SK-N-MC (cell line): Measurements from ENCODE around the gene SRPRB.

Experiments used
- DNase-seq: peaks from one replicate; pipeline ENCODE4 v3.0.0-alpha.2; 2011; ENCODE audit warnings: low read depth, low spot score
- H3K27ac ChIP-seq: fragments of 200-600 bp; sonication (generic); 2 replicates; pipeline ENCODE4 v1.5.1; 2016; ENCODE audit warnings: mixed run types
- H3K36me3 ChIP-seq: fragments of 200-600 bp; sonication (generic); 2 replicates; pipeline ENCODE4 v1.6.1; 2017; ENCODE audit warnings: antibody characterized with exemption, low read length, mixed read lengths; ENCODE audit not compliant: insufficient read depth
- H3K4me3 ChIP-seq: fragments of 200-600 bp; sonication (generic); 2 replicates; pipeline ENCODE4 v1.5.1; 2016
- H3K9ac ChIP-seq: fragments of 200-600 bp; sonication (generic); 2 replicates; pipeline ENCODE4 v1.8.0; 2017; ENCODE audit warnings: mixed run types, mixed read lengths; ENCODE audit not compliant: insufficient read length
- H3K9me3 ChIP-seq: fragments of 200-600 bp; sonication (generic); 2 replicates; pipeline ENCODE4 v1.6.1; 2017; ENCODE audit warnings: low read depth, mild to moderate bottlenecking, antibody characterized with exemption, low read length, moderate library complexity, mixed read lengths
- EZH2 ChIP-seq: fragments of 200-600 bp; sonication (generic); IDR thresholded peaks from one replicate; pipeline ENCODE4 v1.6.1; 2017; ENCODE audit warnings: antibody characterized with exemption
- FOXP2 ChIP-seq: optimal IDR thresholded peaks from 2 replicates; pipeline ENCODE3; 2011; ENCODE audit warnings: mild to moderate bottlenecking, moderate library complexity; ENCODE audit not compliant: insufficient read depth; ENCODE audit errors: extremely low read length, control extremely low read depth
- POLR2AphosphoS5 ChIP-seq: IDR thresholded peaks from 2 replicates; pipeline ENCODE4 v1.6.1; 2012; ENCODE audit warnings: mild to moderate bottlenecking, low read depth, low read length, borderline replicate concordance

The SRPRB gene

GRCh38 chr3:133805702-133806475 is at the start of gene SRPRB:
Gene SRPRB, plus strand, starts transcription at chr3:133805815. Its CDS starts 34 bp downstream, at chr3:133805849.
- DNase-seq: peak; percentile 81
- Histone ChIP-seq H3K36me3 (peaks cover 32% of the 10 kb centered on the region), H3K9ac (peak within 1 kb of the TSS; percentile 65), H3K27ac (no peak within 1 kb of the TSS), H3K9me3 (no peaks in the 10 kb centered on the region), H3K4me3 (peak within 1 kb of the TSS; percentile 97)
- TF ChIP-seq EZH2 (no peak), POLR2AphosphoS5 (peak; percentile 98)

GRCh38 chr3:133756716-133757694 is 48.6 kb upstream of the SRPRB start:
- H3K36me3 ChIP-seq: no peaks in the 10 kb centered on the region
- TF ChIP-seq EZH2 (no peak), FOXP2 (no peak), POLR2AphosphoS5 (no peak)
- no peak overlapping the region for H3K27ac ChIP-seq
- no peak overlapping the region for H3K9ac ChIP-seq
- no peak for DNase-seq
- H3K4me3 ChIP-seq: no peak overlapping the region
- H3K9me3 ChIP-seq: no peaks in the 10 kb centered on the region

- Histone ChIP-seq H3K4me3 (no peak overlapping the region), H3K27ac (no peak overlapping the region), H3K9me3 (no peaks in the 10 kb centered on the region), H3K9ac (no peak overlapping the region), H3K36me3 (no peaks in the 10 kb centered on the region)
- no peak for DNase-seq
- TF ChIP-seq FOXP2: no peak
- TF ChIP-seq POLR2AphosphoS5: no peak
- TF ChIP-seq EZH2: no peak
Observed at GRCh38 chr3:133757701-133758567, 47.7 kb upstream of the SRPRB start.

- no peak overlapping the region for H3K9ac ChIP-seq
- H3K27ac ChIP-seq: no peak overlapping the region
- no peaks in the 10 kb centered on the region for H3K36me3 ChIP-seq
- TF ChIP-seq EZH2 (no peak), FOXP2 (no peak), POLR2AphosphoS5 (no peak)
- H3K4me3 ChIP-seq: no peak overlapping the region
- no peaks in the 10 kb centered on the region for H3K9me3 ChIP-seq
- no peak for DNase-seq
Observed at GRCh38 chr3:133758568-133758928, 47.1 kb upstream of the SRPRB start.

GRCh38 chr3:133758964-133759739 is 46.5 kb upstream of the SRPRB start:
- no peak overlapping the region for H3K9ac ChIP-seq
- H3K9me3 ChIP-seq: no peaks in the 10 kb centered on the region
- TF ChIP-seq FOXP2 (no peak), EZH2 (no peak), POLR2AphosphoS5 (no peak)
- no peak overlapping the region for H3K27ac ChIP-seq
- no peak overlapping the region for H3K4me3 ChIP-seq
- DNase-seq: no peak
- no peaks in the 10 kb centered on the region for H3K36me3 ChIP-seq

GRCh38 chr3:133759740-133760305 is 45.8 kb upstream of the SRPRB start:
- Histone ChIP-seq H3K27ac (no peak overlapping the region), H3K9me3 (no peaks in the 10 kb centered on the region), H3K36me3 (no peaks in the 10 kb centered on the region), H3K4me3 (no peak overlapping the region), H3K9ac (no peak overlapping the region)
- no peak for DNase-seq
- TF ChIP-seq POLR2AphosphoS5 (no peak), EZH2 (no peak)

GRCh38 chr3:133760916-133761315 is 44.7 kb upstream of the SRPRB start:
- DNase-seq: no peak
- no peak for TF ChIP-seq POLR2AphosphoS5
- Histone ChIP-seq H3K36me3 (no peaks in the 10 kb centered on the region), H3K9ac (no peak overlapping the region), H3K4me3 (no peak overlapping the region), H3K27ac (no peak overlapping the region), H3K9me3 (no peaks in the 10 kb centered on the region)
